Right lobe of liver (tissue), 6 donors: ENCODE measurements around the gene NCAPD2. TPM values are rescaled to one million over a fixed set of nuclear protein-coding genes. Genes with fewer than 3 reads are reported as not detected.
"Not testable (repeated sequence)": the region's sequence is repeated elsewhere in the genome, so short reads cannot be mapped to it uniquely, and the experiment has no call there.

Experiments used
- ATAC-seq, 4 donors: fragments of 200-7000 bp; cut with Tn5 transposase; one replicate each; pipeline ENCODE4 v1.9.1; 2020; ENCODE audit warnings: mild to moderate bottlenecking in 4 of 4, moderate library complexity in 4 of 4
- DNase-seq, 3 donors: peaks; one replicate each; pipeline ENCODE4 v3.0.0-alpha.2; 2020
- H3K27ac ChIP-seq, 3 donors: fragments of 200-600 bp; one replicate each; pipeline ENCODE4 v1.8.0; 2022
- H3K27me3 ChIP-seq, 2 donors: fragments of 200-600 bp; one replicate each; pipeline ENCODE4 v1.8.0; 2022
- H3K36me3 ChIP-seq, 4 donors: fragments of 200-600 bp; sonication (generic) in 1 of 4; one replicate each; pipeline versions ENCODE4 v1.5.1 to v1.8.0; 2017 to 2022; ENCODE audit warnings: control low read depth in 1 of 4
- H3K4me1 ChIP-seq, 4 donors: fragments of 200-600 bp; sonication (generic) in 1 of 4; one replicate each; pipeline versions ENCODE4 v1.5.1 to v1.8.0; 2017 to 2022; ENCODE audit warnings: control low read depth in 1 of 4
- H3K4me3 ChIP-seq, 3 donors: fragments of 200-600 bp; one replicate each; pipeline ENCODE4 v1.8.0; 2022
- H3K9me3 ChIP-seq, 4 donors: fragments of 200-600 bp; sonication (generic) in 1 of 4; one replicate each; pipeline versions ENCODE4 v1.5.1 to v1.8.0; 2017 to 2022; ENCODE audit warnings: control low read depth in 1 of 4
- CTCF ChIP-seq, 4 donors: fragments of 200-600 bp in 3 of 4; fragments of 450-650 bp in 1 of 4; IDR thresholded peaks; one replicate each; pipeline versions ENCODE4 v1.5.1 to v1.8.0; 2016 to 2022; ENCODE audit warnings: antibody characterized with exemption in 4 of 4, mild to moderate bottlenecking in 2 of 4
- POLR2A ChIP-seq: fragments of 450-650 bp; IDR thresholded peaks from one replicate; pipeline ENCODE4 v1.6.1; 2017; ENCODE audit warnings: antibody characterized with exemption, mild to moderate bottlenecking
- WGBS: methylation state at CpG from one replicate; pipeline ENCODE4 v1.1.6; 2018; ENCODE audit warnings: low coverage, low lambda C conversion rate; ENCODE audit not compliant: insufficient coverage; ENCODE audit errors: missing lambda C conversion rate; 5-methylcytosine and 5-hydroxymethylcytosine counted together
- intact Hi-C, 2 donors: fragments of 100-400 bp; cut with DNase I; formaldehyde crosslinking; loops; one replicate each; pipeline versions ENCODE4 v1.11.2 to v1.14.1; 2022
- total RNA-seq, 6 experiments: library from RNA; depleted of rRNA in 2 of 6; stranded (reverse); fragments of >200 nt in 2 of 6; fragmentation: NEBNext Ultra II Directional in 3 of 6; extraction: Animal tissue kit (Norgen Biotek cat#: 25700) in 3 of 6; gene quantifications; one replicate each; pipeline versions ENCODE4 v1.1.0 to v1.2.4, GENCODE V29; 2016 to 2023
- donor health status: DM: no; HTN: yes; CAD: no.
- donor health status: DM: no; HTN: no; CAD: no.
- donor health status: DM: no; HTN: no; CAD: no.
- donor health status: DM: no; HTN: yes; CAD: no.
- donor health status: DM: no; HTN: yes; CAD: no.

NCAPD2 gene
- total RNA-seq, 6 experiments from 2014 or later: 6.2 to 40.9 (median 8.4) TPM

- intact Hi-C loops: loop anchor here in 1 of 2 donors (5.0 kb wide), 1 partner anchor 42 kb away; no protein-coding TSS in a partner anchor
- Histone ChIP-seq H3K27me3 (no peaks in the 10 kb centered on the region), H3K36me3 (peaks cover 0 to 70% (median 37%) of the 10 kb centered on the region in 4 donors), H3K4me1 (peaks cover 0 to 19% (median 9%) of the 10 kb centered on the region in 4 donors), H3K27ac (peak overlapping the region in 1 of 3 donors; percentile 27), H3K4me3 (no peak overlapping the region), H3K9me3 (no peaks in the 10 kb centered on the region)
- ATAC-seq (no peak), DNase-seq (no peak)
- WGBS: 75% methylated on average over 5 of the region's 6 CpGs
- no peak for TF ChIP-seq CTCF (IDR thresholded peaks at IDR 0.05)
- TF ChIP-seq POLR2A: no peak
Measured at GRCh38 chr12:6463858-6464257, 30.0 kb upstream of the NCAPD2 start.

GRCh38 chr12:6464531-6464930 lies 29.4 kb upstream of the NCAPD2 start:
- no peak for ATAC-seq
- Histone ChIP-seq H3K4me3 (no peak overlapping the region), H3K4me1 (peaks cover 0 to 26% (median 12%) of the 10 kb centered on the region in 4 donors), H3K27me3 (no peaks in the 10 kb centered on the region), H3K27ac (no peak overlapping the region), H3K36me3 (peaks cover 0 to 63% (median 33%) of the 10 kb centered on the region in 4 donors), H3K9me3 (no peaks in the 10 kb centered on the region)
- intact Hi-C loops: loop anchor here in 1 of 2 donors (5.0 kb wide), 1 partner anchor 42 kb away; no protein-coding TSS in a partner anchor
- WGBS: 100% methylated on average over 3 of the region's 8 CpGs
- DNase-seq: no peak
- TF ChIP-seq CTCF (IDR thresholded peaks at IDR 0.05) (no peak), POLR2A (no peak)

GRCh38 chr12:6465467-6466183 lies 28.3 kb upstream of the NCAPD2 start:
- no peak overlapping the region for H3K27ac ChIP-seq
- H3K4me1 ChIP-seq: peaks cover 0 to 29% (median 14%) of the 10 kb centered on the region in 4 donors
- DNase-seq (no peak), ATAC-seq (peak; percentile 46 to 58 (median 50))
- H3K36me3 ChIP-seq: peaks cover 0 to 54% (median 27%) of the 10 kb centered on the region in 4 donors
- H3K9me3 ChIP-seq: no peaks in the 10 kb centered on the region
- whole genome bisulfite sequencing: 19% methylated on average over 5 of the region's 6 CpGs
- no peak for TF ChIP-seq POLR2A
- peak; percentile 67 to 85 (median 72) for TF ChIP-seq CTCF (IDR thresholded peaks at IDR 0.05)
- no peak overlapping the region for H3K4me3 ChIP-seq
- intact Hi-C loops: no loop called here
- H3K27me3 ChIP-seq: no peaks in the 10 kb centered on the region

GRCh38 chr12:6466184-6466573 lies 27.7 kb upstream of the NCAPD2 start:
- intact Hi-C loops: no loop called here

GRCh38 chr12:6466751-6467150 lies 27.2 kb upstream of the NCAPD2 start:
- Histone ChIP-seq H3K36me3 (peaks cover 0 to 43% (median 24%) of the 10 kb centered on the region in 4 donors), H3K4me1 (peaks cover 0 to 33% (median 14%) of the 10 kb centered on the region in 4 donors)
- intact Hi-C loops, H3K27ac ChIP-seq, H3K9me3 ChIP-seq, ATAC-seq, DNase-seq, H3K27me3 ChIP-seq, H3K4me3 ChIP-seq: not testable (repeated sequence)
- WGBS: 81% methylated on average over 4 of the region's 4 CpGs

More at GRCh38 chr12:6466184-6466573, 27.7 kb upstream of the NCAPD2 start:
- H3K27ac ChIP-seq: no peak overlapping the region
- 91% methylated on average over 4 of the region's 5 CpGs for WGBS
- H3K4me1 ChIP-seq: peaks cover 0 to 29% (median 14%) of the 10 kb centered on the region in 4 donors
- H3K4me3 ChIP-seq: no peak overlapping the region
- H3K36me3 ChIP-seq: peaks cover 0 to 48% (median 26%) of the 10 kb centered on the region in 4 donors
- no peaks in the 10 kb centered on the region for H3K27me3 ChIP-seq
- no peak for TF ChIP-seq CTCF (IDR thresholded peaks at IDR 0.05)
- TF ChIP-seq POLR2A: no peak
- no peak for DNase-seq
- no peaks in the 10 kb centered on the region for H3K9me3 ChIP-seq
- no peak for ATAC-seq

- H3K27me3 ChIP-seq, DNase-seq, ATAC-seq, intact Hi-C loops, H3K9me3 ChIP-seq, H3K4me3 ChIP-seq: not testable (repeated sequence)
- 94% methylated on average over 6 of the region's 9 CpGs for WGBS
- Histone ChIP-seq H3K36me3 (peaks cover 0 to 34% (median 19%) of the 10 kb centered on the region in 4 donors), H3K4me1 (peaks cover 0 to 33% (median 14%) of the 10 kb centered on the region in 4 donors), H3K27ac (peak overlapping the region in 2 of 3 donors; percentile 42 to 80)
Measured at GRCh38 chr12:6467571-6468282, 26.2 kb upstream of the NCAPD2 start.
